ENCODE results near the gene TDRD10.
"Not testable (repeated sequence)": the region's sequence is repeated elsewhere in the genome, so short reads cannot be mapped to it uniquely, and the experiment has no call there.

The TDRD10 gene

GRCh38 chr1:154520333-154520732 lies 18.3 kb downstream of the TDRD10 start:
- DNase-seq: no peak

GRCh38 chr1:154521695-154522094 lies 19.7 kb downstream of the TDRD10 start:
- DNase-seq: no peak

GRCh38 chr1:154524881-154525280 lies 22.9 kb downstream of the TDRD10 start:
- DNase-seq: no peak

GRCh38 chr1:154527192-154527591 lies 25.2 kb downstream of the TDRD10 start:
- no peak for DNase-seq

DNA sequence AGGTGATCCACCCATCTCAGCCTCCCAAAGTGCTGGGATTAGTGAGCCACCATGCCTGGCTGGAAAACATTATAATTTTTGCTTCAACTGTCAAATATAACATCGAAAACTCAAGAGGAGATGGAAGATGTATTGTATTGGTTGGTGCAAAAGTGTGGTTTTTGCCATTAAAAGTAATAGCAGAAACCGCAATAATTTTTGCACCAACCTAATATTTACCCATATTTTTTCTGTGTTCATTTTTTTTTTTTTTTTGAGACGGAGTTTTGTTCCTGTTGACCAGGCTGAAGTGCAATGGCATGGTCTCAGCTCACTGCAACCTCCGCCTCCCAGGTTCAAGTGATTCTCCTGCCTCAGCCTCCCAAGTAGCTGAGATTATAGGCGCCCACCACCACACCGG lies 27.3 kb downstream of the TDRD10 start:
- no peak for DNase-seq

- DNase-seq: not testable (repeated sequence)
Observed at GRCh38 chr1:154531950-154532349, 29.9 kb downstream of the TDRD10 start.

DNA sequence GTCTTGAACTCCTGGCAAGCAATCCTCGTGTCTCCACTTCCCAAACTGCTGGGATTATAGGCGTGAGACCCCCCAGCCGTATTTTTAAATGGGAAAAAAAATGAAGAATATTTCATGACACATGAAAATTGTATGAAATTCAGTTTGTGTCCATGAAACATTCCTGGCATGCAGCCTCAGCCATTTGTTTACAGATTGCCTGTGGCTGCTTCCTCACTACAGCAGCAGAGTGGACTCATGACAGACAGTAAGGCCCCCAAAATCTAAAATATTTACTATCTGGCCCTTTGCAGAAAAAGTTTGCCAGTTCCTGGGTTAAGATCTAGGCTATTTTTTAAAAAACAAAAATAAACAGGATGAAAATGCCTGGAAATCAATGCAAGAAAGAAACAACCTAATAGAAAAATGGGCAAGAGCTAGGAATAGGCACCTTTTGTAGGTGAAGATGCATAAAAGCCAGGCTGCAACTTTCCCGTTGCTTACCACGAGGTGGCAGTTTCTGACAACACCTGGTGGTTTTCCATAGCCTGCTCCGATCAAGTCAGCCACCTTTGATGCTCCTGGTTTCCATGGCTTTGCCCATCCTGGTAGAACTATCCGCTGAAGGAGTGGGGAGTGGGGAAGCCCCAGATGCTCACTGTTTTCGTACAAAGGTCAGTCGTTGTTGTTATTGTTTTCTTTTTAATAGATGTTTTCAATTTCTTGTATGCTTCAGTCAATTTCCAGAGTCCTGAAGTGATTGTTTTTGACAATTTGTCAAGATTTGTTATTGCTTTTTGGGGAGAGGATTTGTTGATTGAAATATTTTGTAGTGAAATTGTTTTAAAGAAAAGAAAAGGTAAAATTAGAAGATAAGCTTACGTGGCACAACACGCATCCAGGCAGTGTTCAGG lies 32.2 kb downstream of the TDRD10 start:
- DNase-seq: peak; percentile 47 to 67

GRCh38 chr1:154536570-154536969 lies 34.6 kb downstream of the TDRD10 start:
- no peak for DNase-seq

- no peak for DNase-seq
Observed at GRCh38 chr1:154539486-154540483, 37.8 kb downstream of the TDRD10 start.

DNA sequence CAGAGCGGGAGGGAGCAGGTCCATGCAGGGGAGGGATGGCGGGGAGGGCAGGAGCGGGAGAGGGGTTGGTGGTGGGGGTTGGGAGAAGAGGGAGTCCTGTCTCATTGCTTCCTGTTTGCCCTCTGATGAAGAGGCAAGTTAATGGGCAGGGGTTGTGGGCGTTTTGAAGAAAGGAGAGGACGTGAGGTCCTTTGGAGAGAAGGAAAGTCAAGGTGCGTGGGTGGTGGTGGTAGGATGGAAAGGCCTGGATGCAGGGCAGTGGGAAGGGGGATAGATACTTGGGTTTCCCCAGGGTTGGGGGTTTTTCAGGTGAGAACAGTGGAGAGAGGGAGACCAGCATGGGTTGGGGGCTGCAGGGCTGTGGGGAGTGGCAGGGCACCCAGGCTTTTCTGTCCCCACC lies 39.2 kb downstream of the TDRD10 start:
- no peak for DNase-seq

DNA sequence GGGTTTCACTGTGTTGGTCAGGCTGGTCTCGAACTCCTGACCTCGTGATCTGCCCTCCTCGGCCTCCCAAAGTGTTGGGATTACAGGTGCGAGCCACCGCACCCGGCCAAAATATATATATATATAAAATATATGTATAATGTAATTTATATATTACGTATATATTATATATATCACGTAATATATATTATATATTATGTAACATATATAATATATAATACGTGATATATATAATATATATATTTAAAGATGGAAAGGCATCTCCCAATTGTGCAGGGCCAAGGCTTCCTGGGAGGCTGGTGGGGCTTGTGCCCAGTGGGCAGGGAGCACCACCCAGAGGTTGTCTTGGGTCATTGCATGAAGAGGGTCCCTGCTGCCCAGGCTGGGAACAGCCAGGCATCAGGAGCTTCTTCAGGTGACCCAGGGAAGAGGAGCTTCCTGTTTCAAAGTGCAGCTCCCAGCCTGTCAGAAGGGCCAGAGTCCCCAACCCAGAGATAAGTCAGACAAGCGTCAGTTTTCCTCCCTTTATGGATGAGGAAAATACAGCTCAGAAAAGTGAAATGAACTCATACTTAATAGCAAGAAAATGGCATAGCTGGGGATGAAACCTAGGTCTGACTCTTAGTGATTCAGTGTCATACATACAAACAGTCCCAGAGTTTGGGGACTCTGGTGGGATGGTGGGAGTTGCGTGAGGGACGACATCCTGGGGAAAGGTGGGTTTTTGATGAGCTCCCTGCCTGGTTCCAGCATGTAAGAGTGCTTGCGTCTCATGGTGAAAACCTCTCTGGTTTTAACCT lies 44.4 kb downstream of the TDRD10 start:
- DNase-seq: peak; percentile 45 to 62

DNA sequence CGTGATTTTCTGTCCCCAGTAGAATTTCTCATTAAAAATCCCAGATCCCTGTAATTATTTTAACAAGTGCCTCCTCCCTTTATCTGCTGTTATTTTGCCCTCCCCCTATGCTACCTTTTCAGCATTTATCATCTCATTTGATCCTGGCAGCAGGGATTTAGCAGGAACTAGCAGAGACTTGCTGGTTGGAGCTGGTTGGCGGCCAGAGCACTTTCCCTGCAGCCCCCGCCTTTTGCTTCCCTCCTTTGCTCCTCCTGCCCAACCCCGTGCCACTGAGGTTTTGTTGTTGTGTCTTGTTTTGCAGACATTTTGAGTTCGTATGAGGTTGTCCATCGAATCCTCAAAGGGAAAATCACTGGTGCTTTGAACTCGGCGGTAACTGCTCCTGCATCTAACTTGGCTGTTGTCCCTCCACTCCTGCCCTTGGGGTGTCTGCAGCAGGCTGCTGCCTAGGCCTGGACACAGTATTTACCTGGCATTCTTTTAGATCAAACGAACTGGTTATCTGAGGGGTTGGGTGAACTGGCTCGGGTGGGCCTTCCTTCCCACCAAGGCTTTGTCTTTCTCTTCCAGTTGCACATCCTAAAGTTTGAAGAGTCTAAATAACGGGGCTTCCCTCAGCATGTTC lies 45.2 kb downstream of the TDRD10 start:
- no peak for DNase-seq

GRCh38 chr1:154548028-154548427 lies 46.0 kb downstream of the TDRD10 start:
- DNase-seq: no peak

GRCh38 chr1:154549202-154549770 lies 47.3 kb downstream of the TDRD10 start:
- DNase-seq: no peak

DNA sequence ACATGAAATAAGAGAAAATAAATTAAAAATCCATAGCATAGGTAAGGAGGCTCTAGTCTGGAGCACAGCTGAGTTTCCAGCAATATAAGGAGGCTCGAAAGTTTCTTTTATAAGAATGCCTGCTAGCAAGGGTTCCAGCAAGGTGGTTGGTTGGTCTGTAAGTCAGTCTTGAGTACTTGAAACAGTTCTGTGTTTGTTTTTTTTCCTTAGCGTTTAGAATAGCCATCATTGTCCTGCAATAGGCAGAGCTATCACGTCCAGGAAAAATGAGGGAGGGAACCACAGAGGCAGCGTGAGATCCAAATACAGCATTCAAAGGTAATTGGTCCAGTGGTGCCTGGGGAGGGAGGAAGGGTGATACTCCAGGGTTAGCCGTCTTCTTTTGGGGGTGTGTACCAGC lies 48.1 kb downstream of the TDRD10 start:
- no peak for DNase-seq

DNA sequence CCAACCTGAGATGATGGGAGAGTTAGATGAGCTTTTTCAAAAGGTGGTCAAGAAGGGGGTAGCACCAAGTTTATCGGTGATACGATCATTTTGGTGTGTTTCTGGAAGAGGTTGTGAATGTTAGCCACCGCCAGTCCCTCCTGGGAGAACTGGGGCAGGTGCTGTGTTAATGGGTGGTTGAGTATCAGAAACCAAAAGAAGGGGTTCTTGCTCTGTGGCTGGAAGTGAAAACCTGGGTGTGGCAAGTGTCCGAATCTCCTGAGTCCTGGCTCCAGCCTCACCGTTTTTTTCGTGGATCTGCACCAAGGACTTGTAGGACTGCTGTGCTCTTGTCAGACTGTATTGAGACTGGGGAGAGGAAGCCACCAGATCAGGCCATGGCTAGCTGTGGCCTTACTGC lies 48.6 kb downstream of the TDRD10 start:
- no peak for DNase-seq

GRCh38 chr1:154551474-154551873 lies 49.5 kb downstream of the TDRD10 start:
- DNase-seq: no peak

GRCh38 chr1:154552036-154552435 lies 50.0 kb downstream of the TDRD10 start:
- DNase-seq: no peak

- no peak for DNase-seq
Observed at GRCh38 chr1:154553056-154554030, 51.3 kb downstream of the TDRD10 start.

DNA sequence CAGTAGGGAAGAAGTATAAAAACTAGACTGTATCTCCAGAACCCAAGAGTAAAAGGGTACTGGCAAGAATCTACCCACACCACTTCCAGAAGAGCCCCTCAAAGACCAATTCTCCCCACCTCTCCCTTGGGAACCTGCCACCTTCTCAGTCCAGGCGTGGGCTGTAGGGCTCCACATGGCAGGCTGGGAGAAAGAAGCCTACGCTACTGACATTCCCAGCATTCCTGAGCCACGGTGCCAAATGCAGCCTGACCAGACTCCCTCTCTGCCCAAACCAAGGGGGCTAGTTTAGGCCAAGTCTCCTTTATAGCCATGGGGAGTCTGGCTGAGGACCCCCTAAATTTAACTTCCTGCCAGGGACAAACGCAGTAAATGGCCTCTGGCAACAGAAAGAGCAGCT lies 54.4 kb downstream of the TDRD10 start:
- no peak for DNase-seq

Data from NCI-H524 (cell line).